NCI-H446 (cell line): ENCODE data around the gene AP2S1.
A peak's percentile ranks its signal among the peaks of the same experiment; 100 is the strongest.
"Not testable (repeated sequence)": the region's sequence is repeated elsewhere in the genome, so short reads cannot be mapped to it uniquely, and the experiment has no call there.

Experiments used
- DNase-seq, 2 experiments: peaks; one replicate each; lab custom pipeline; 2025; lab: John Stamatoyannopoulos, UW

AP2S1 gene

DNA sequence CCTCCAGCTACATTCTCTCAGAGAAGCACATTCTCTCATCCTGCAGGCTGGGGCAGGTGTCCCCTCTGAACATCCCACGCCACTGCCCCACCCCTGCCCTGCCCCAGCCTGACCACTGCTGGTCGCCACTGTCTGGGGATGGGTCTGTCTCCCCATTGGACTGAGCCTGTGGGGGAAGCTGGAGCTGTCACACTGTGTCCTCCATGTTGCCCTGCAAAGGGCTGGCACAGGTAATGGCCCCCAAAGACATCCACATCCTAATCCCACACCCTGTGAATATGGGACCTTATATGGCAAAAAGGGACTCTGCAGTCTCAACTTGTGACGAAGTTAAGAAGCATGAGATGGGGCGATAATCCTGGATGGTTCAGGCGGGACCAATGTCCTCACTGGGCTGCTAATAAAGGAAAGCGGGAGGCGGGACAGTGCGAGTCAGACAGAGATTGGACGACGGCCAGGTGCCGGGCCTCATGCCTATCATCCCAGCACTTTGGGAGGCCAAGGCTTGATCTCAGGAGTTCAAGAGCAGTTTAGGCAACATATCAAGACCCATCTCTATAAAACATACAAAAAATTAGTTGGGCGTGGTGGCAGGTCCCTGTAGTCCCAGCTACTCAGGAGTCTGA lies 9.1 kb downstream of the AP2S1 start:
- no peak for DNase-seq

DNA sequence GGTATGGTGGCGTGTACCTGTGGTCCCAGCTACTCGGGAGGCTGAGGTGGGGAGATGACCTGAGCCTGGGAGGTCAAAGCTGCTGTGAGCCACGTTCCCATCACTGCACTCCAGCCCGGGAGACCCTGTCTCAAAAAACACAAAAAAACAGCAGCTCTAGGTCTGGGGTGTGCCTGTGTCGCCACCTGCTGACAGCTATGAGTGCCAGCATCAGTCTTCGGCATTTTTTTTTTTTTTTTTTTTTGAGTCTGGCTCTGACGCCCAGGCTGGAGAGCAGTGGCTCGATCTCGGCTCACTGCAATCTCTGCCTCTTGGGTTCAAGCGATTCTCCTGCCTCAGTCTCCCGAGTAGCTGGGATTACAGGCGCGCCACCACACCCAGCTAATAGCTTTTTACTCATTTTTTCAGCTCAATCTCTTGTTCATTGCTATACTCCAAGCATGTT lies 10.1 kb downstream of the AP2S1 start:
- peak; percentile 54 to 84 for DNase-seq

DNA sequence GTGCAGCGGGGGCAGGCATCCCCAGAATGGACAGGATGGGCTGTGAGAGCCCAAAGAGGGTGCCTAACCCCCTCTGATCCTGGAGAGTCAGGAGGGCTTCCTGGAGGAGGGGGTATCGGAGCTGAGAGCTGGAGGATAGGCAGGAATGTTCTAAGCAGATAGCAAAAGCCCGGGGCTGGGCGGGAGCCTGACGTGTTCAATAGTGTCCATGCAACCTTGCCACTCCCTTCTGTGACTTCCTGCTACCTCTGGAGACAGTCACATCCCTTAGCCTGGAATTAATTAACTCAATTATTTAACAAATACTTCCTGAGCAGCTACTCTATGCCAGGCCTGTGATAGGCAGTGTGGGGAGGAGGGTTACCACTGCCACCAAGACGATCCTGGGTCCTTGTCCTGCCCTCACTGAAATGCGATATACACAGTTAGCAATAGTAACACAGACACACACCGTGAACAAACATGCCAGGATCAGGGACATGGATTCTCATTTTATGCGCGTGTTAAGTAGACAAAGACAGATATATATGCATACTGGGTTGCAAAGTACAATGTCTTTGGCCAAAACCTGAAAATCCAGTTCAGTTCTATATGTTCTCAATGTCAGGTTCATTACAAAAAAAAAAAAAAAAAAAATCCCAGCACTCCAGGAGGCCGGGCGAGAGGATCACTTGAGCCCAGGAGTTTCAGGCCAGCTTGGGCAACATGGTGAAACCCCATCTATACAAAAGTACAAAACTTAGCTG lies 10.7 kb downstream of the AP2S1 start:
- DNase-seq, result no peak

DNA sequence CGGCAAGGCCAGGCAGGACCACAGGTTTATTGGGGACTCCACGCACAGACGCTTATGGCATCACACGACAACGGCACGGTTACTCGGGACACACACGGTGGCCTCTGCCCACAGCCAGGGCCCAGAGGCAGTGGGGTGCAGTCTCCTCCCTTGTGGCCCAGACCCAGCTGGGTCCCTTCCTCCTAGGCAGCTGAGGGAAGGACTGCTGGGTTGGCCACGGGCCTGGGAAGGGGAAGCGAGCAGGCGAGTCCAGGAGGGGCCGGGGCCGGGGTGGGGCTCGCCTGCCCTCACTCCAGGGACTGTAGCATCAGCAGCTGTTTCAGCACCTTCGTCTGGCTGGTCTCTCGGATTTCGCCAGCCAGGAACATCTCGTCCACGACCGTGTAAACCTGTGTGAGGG lies 12.5 kb downstream of the AP2S1 start:
- DNase-seq, result no peak

DNA sequence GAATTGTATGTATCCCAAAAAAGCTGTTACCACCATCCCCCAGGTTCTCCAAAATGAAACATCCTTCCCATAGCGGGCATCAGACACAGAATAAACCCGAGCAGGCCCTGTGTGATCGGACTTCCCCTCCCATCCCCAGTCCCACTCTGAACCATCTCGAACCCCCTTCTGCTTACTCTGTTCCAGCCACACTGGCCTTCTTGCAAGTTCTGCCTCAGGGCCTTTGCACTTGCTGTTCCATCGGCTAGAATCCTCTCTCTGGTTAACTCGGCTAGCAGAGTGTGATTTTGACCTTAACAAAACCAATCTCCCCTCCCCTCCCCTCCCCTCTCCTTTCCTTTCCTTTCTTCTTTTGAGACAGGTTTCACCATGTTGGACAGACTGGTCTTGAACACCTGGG lies 15.7 kb downstream of the AP2S1 start:
- DNase-seq, result no peak

DNA sequence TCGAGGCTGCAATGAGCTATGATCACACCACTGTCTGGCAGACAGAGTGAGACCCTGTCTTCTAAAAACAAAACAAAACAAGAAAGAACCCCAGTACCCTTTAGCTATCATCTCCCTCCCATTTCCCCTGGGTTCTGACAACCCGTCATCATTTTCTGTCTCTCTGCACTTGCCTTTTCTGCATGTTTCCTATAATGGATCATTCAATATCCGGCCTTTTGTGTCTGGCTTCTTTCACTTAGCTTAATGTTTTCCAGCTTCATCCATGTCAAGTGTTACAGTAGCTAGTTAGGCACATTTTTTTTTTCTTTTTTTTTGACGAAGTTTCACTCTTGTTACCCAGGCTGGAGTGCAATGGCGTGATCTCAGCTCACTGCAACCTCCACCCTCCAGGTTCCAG lies 16.5 kb downstream of the AP2S1 start:
- DNase-seq, result no peak

DNA sequence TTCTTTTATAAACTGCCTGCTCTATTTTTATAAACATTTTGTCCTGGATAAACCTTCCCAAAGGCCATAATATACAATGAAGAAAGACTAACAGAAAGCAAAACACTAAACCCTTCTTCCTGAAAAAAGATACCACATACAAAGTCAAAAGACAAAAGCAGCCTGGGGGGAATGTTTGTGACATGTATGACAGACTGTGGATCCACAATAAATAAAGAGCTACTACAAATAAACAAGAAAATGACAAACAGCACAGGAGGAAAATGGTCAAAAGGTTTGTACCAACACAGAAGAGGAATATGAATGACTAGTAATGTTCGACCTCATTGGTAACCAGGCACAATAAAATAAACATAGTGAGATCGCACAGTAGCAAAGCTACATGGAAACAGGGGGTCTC lies 19.8 kb downstream of the AP2S1 start:
- no peak for DNase-seq

DNA sequence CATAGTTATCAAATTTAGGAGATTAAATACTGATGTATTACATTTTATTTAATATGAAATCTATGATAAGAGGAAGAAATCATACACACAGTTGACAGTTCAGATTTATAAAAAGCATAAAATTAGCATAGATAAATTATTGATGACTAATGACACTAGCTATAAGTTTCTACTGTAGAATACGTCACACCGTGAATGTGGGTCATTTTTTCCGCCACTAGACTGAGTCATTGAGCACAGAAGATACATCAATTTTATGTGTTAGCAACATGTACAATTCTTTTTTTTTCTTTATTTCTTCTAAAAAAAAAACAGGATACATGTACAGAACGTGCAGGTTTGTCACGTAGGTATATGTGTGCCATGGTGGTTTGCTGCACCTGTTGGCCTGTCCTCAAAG lies 22.2 kb downstream of the AP2S1 start:
- DNase-seq, result no peak

DNA sequence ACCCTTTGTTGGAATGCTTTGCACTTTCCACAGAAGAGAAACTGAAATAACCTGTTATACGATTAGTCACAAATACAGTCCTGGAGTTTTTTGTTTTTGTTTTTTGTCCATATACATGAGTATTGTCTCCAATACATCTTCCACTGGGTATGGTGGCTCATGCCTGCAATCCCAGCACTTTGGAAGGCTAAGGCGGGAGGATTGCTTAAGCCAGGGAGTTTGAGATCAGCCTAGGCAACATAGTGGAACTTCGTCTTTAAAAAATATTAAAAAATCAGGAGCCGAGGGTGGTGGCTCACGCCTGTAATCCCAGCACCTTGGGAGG lies 25.0 kb downstream of the AP2S1 start:
- DNase-seq, result no peak

DNA sequence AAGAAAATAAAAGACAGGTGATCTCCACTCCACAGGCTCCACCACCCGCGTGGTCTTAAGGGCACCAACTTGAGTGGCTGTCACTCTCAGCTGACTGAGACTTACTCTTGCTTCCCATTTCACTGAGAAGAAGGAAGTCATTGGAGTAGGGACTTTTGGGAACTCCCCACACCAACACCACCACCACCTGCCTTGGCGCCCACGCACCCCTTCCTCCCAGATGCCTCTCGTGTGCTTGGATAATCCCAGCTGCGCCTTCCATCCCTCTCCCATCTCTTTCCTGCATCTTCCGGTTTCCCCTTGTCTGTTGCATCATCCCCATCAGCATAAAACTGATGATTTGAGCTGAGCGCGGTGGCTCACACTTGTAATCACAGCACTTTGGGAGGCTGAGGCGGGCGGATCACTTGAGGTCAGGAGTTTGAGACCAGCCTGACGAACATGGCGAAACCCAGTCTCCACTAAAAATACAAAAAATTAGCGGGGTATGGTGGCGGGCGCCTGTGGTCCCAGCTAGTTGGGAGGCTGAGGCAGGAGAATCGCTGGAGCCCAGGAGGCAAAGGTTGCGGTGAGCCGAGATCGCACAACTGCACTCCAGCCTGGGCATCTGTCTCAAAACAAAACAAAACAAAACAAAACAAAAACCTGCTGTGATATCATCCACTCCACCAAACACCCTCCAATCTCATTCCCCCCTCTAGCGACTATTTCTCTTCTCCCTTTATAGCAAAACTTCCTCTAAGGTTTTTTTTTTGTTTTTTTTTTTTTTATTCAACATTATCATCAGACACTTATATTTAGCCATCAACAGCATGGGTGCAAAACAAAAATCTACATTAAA lies 25.5 kb downstream of the AP2S1 start:
- no peak for DNase-seq

DNA sequence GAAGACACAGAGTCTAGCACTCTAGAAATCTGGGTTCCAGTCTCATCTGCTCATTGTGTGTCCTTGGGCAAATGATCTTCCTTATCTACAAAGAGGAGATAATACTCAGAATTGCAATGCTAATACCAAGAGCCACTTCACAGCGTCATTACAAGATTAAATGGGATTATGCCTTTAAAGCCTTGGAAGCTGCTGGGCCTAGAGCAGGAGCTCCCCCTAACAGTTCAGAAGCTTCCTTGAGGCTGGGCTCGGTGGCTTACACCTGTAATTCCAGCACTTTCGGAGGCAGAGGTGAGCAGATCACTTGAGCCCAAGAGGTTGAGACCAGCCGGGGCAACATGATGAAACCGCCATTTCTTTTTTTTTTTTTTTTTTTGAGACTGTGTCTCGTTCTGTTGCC lies 27.6 kb downstream of the AP2S1 start:
- DNase-seq, result no peak

DNA sequence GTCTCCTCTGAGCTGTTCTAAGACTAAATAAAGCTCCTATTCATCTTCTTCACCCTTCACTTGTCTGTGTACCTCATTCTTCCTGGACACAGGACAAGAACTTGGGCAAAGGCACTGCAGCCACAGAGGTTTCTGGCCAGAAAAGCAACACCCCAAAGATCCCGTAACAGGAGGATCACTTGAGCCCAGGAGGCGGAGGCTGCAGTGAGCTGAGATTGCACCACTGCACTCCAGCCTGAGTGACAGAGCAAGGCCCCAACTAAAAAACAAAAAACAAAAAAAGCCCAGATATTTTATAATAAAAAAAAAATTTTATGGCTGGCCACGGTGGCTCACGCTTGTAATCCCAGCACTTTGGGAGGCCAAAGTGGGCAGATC lies 28.2 kb downstream of the AP2S1 start:
- not testable (repeated sequence) for DNase-seq

DNA sequence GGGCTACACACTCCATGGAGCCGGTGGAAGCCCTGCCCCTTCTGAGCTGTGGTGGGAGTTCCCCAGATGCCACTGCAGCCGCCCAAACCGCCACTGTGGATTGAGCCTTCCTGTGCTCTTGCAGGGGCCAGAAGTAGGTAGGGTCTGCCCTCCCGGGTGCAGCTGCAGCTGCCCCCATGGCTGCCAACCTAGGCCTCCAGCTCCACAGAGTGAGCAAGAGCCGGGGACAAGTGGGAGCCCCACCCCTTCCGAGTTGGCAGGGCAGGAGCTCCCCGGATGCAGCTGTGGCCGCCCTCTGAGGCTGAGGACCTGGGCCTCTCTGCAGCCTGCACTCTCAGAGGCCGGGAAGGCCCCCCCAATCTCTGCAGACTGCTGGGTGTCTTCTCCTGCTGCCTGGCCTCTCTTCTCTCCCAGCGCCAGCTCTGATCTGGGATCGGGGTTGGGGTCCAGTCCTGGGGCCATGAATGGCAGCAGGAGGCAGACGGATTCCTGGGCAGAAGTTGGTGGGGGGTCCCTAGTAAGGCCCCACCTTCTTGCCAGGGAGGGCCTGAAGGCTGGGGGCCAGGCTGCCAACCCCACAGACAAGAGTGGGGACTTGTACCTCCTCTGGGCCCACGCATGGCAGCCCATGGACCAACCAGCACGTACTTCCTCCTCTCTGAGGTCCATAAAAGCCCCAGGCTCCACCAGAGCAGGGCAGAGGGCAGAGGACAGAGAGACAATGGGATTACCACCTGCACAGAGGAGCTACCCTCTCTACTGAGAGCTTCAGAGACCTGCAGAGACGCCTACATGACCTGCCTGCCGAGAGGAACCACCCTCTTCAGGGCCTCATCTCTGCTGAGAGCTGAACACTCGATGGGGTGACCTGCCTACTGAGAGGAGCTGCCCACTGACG lies 28.9 kb downstream of the AP2S1 start:
- no peak for DNase-seq

DNA sequence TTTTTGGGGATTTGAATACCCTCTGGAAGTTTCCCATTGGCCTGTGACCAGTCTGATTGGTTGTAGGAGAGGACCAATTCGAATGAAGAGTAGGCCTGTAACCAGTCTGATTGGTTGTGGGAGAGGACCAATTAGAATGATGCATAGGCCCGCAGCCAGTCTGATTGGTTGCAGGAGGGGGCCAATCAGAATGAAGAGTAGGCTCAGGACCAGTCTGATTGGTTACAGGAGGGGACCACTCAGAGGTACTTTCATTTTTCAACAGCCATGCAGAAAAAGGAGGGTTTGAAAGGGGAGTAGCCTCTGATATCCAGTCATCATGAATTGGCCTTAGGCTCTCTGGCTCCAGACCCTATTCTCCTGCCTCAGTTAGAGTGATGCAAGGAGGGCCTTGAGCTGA lies 31.8 kb downstream of the AP2S1 start:
- DNase-seq, result peak in 1 of 2 experiments; percentile 18

DNA sequence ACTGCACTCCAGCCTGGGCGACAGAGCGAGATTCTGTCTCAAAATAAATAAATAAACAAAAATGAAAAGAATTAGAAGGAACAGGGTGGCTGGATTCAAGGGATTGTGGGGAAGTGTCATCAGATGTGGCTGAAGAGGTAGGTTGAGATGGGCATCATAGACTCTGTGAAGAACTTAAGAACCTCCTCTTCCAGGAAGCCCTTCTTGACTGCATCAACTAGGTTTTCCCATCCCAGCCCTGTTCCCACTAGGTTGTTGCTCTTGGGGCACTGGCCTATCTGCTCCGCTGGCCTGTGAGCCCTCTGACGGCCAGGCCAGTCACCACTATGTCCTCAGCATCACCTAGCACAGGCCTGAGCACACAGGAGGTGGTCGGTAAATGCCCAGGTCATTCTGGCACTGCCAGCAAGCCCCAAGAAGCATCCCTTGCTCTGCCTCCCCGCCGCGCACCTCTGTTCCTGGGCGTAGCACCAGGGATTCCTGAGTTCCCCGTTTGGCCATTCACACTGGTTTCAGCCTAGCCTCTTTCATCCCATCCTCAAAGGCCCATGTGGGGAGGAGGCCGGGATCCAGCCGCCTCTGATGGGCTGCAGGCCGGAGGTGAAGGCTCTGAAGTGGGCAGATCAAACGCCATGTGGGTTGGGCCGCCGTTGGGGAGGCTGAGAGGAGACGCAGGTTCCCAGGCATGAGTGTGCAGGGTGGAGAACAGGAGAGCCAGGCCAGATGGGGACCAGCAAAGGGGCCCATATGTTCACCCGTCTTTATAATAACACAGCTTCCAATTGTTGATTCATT lies 34.6 kb downstream of the AP2S1 start:
- no peak for DNase-seq

DNA sequence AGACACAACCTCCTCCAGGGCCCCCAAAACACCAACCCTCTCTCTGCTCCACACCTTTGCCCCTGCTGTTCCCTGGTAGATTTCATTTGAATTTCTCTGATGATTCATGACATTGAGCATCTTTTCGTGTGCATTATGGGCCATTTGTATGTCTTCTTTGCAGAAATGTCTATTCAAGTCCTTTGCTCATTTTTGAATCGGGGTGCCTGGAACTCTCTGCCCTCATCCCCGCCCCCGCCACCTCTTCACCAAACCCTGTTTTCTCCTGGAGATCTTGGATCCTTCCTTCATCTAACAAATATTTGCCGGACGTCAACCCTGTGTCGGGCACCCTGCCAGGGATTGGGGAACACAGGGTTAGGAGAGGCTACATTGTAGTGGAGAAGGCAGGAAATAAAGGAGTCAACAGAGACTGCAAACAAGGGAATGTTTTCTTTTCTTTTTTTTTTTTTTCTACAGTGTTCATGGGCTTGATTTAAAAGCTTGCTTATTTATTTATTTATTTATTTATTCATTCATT lies 36.7 kb downstream of the AP2S1 start:
- DNase-seq, result no peak

DNA sequence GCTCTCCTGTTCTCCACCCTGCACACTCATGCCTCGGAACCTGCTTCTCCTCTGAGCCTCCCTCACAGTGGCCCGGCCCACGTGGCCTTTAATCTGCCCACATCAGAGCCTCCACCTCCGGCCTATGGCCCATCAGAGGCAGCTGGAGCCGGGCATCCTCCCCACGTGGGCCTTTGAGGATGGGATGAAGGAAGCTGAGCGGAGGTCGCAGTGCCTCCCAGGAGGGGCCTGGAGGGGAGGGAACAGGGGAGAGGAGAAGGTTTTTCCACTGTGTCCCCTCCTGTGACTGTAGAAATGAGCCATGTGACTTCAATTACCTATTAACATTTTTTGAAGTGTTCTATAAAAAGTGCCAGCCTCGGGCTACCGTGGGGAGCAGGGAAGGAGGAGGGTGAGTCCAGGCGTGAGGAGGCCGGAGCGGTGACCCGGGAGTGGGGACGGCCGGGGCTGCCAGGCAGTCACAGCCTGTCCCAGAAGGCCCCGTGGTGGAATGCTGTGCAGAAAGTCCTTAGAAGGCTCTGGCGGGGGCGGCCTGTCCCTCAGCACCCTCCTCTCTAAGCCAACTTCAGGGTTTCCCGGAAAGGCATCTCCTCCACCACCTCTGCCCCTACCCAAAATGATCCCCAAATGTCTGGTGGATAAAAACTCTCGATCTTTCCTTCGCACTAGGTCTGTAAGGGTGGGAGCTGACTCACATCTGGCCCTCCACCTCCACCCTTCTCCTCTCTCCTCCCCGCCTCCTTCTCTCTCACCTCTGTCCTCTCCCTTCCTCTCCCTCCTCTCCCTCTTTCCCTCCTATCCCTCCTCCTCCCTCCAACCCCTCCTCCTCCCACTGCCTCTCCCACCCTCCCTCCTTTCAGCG lies 37.4 kb downstream of the AP2S1 start:
- no peak for DNase-seq

DNA sequence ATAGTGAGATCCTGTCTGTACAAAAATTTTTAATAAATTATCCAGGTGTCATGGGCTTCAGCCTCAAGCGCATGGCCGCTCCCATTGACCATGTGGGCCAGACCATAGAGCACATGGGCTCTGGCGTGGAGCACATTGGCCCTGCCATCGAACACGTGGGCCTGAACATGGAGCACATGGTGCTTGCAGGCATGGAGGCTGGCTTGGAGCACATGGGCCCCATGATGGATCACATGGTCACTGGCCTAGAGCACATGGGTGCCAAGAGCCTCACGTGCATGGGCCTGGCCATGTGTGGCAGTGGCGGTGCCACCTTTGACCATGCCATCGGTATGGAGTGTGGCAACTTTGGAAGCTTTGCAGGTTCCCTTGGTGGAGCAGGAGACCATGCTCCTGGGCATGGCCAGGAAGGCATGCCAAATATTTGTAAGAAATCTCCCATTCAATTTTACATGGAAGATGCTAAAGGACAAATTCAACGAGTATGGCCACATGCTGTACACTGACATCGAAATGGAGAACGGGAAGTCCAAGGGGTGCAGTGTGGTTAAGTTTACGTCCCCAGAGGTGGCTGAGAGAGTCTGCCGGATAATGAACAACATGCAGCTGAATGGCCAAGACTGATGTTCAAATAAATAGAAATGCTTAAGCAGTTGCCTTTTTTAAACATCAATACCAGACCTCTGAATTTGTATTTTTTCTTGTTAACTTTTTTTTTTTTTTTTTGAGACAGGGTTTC lies 40.9 kb downstream of the AP2S1 start:
- DNase-seq, result no peak

DNA sequence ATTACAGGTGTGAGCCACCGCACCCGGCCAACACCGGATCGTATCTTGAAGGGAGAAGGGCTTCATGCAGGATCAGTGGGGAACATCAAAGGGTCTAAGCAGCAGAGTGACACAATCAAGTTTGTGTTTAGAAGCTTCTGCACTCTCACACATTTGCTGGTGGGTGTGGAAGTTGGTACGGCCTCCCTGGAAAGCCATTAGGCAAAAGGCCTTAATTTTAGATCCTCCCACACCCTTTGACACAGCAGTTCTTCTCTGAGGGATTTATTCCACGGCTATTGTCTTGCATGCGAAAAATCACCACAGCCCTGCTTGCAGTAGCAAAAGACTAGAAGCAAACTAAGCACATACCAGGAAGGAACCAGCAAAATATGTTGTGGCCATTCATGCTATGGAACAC lies 44.0 kb downstream of the AP2S1 start:
- no peak for DNase-seq
